ENCODE measurements around the gene OTX2. TPM values are rescaled to one million over a fixed set of nuclear protein-coding genes. Genes with fewer than 3 reads are reported as not detected.

The OTX2 gene
- total RNA-seq, 4 donors from 2014 or later: not detected

DNA sequence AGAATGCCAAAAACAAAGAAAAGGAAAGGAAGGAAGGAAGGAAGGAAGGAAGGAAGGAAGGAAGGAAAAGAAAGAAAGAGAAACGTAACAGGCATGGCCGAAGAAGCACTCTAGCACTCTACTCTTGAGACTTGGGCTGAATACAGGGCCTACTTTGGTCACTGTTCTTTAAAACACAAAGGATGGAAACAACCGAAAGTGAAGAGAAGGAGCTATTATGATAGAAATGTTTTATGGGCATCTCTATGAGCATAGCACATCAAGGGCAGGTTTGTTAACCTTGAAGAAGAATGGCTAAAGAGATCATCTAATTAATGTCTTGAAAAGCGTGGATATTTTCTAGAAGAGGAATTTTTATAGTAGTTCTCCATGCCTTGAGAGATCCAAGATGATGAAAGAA, 15.9 kb upstream of the OTX2 start:
- no peak for DNase-seq (ENCODE audit: low spot score in 2 of 2)
- intact Hi-C loops (cut with DNase I; ENCODE audit: low total_unique reads): no loop called here
- TF ChIP-seq, protein P1, sequence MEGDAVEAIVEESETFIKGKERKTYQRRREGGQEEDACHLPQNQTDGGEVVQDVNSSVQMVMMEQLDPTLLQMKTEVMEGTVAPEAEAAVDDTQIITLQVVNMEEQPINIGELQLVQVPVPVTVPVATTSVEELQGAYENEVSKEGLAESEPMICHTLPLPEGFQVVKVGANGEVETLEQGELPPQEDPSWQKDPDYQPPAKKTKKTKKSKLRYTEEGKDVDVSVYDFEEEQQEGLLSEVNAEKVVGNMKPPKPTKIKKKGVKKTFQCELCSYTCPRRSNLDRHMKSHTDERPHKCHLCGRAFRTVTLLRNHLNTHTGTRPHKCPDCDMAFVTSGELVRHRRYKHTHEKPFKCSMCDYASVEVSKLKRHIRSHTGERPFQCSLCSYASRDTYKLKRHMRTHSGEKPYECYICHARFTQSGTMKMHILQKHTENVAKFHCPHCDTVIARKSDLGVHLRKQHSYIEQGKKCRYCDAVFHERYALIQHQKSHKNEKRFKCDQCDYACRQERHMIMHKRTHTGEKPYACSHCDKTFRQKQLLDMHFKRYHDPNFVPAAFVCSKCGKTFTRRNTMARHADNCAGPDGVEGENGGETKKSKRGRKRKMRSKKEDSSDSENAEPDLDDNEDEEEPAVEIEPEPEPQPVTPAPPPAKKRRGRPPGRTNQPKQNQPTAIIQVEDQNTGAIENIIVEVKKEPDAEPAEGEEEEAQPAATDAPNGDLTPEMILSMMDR (IDR thresholded peaks at IDR 0.05): no peak
- TF ChIP-seq POLR2A (IDR thresholded peaks at IDR 0.05): no peak
- 82 to 83% methylated on average over 4 of the region's 4 CpGs for WGBS, 2 donors
- H3K4me3 ChIP-seq (ENCODE audit: low read depth, poor library complexity, severe bottlenecking): no peak overlapping the region

DNA sequence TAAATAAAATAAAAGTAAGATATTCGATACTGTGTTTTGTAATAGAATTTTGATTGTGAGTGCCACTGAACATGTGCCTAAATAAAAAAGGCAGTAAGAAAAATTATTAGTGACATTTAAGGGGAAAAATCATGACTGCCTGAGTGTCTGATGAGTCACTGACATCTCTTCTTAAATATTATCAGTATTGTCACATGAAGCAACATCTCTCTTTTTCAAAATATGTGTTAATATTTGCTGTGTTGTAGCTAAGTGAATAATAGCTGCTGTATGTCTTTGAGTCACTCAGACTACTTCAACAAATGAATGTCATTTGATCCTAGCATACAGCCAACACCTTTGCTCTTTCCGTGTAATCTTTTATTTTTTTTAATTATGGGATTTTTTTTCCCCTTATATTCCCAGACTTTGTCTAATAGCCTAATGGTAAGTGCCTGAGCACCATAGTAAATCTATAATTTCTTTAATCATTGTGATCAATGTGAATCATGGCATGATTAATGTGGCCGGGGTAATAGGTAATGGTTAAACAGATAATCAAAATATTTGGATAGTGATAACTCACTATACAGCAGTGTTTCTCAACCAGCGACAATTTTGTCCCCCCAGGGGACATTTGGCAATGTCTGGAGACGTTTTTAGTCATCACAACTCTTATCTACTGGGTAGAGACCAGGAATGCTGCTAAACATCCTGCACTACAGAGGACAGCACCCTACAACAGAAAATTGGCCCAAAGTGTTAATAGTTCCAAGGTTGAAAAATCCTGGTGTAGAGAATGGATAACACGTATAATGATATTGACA, 11.7 kb upstream of the OTX2 start:
- no peak overlapping the region for H3K4me3 ChIP-seq (ENCODE audit: low read depth, poor library complexity, severe bottlenecking)
- no peak for TF ChIP-seq POLR2A (IDR thresholded peaks at IDR 0.05)
- TF ChIP-seq, protein P1 (IDR thresholded peaks at IDR 0.05): no peak
- WGBS, 2 donors: 53 to 55% methylated on average over 6 of the region's 6 CpGs
- no peak for DNase-seq (ENCODE audit: low spot score in 2 of 2)
- intact Hi-C loops (cut with DNase I; ENCODE audit: low total_unique reads): no loop called here

- TF ChIP-seq, protein P1 (IDR thresholded peaks at IDR 0.05): no peak
- TF ChIP-seq POLR2A (IDR thresholded peaks at IDR 0.05): no peak
- DNase-seq (ENCODE audit: low spot score in 2 of 2): no peak
- H3K4me3 ChIP-seq (ENCODE audit: low read depth, poor library complexity, severe bottlenecking): no peak overlapping the region
- 51 to 61% methylated on average over 4 of the region's 4 CpGs for WGBS, 2 donors
- intact Hi-C loops (cut with DNase I; ENCODE audit: low total_unique reads): no loop called here
These were observed 10.9 kb upstream of the OTX2 start for GRCh38 chr14:56821177-56821576.

DNA sequence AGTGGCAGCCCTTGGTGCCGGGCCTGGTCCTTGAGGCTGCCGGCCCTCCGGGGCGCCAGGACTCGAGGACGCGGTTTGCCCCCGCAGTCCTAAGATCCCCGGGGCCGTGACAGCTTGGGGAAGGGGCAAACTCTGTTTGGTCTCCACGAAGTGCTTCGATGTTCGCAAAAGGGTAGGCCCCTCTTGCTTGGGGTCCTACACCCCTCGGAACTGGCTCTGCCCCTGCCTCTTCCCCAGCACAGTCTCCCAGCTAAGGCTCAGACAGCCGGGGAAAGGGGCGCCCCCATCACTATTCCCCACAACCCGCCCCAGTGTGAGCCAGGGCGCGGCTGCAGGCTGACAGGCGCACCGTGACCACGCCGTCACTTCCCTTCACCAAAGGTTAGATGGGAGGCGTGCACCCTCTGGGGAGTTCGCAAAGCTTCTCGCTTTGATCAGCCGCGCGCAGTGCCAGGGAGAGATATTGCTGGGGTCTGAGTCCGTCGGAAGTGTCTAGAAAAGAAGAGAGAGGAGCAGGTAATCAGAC, 7.2 kb upstream of the OTX2 start:
- DNase-seq (ENCODE audit: low spot score in 2 of 2): no peak
- intact Hi-C loops (cut with DNase I; ENCODE audit: low total_unique reads): no loop called here
- no peak for TF ChIP-seq POLR2A (IDR thresholded peaks at IDR 0.05)
- TF ChIP-seq, protein P1 (IDR thresholded peaks at IDR 0.05): no peak

GRCh38 chr14:56816574-56817391, 6.5 kb upstream of the OTX2 start:
- WGBS, 2 donors: 2 to 5% methylated on average over 57 to 66 of the region's 66 CpGs
- no peak overlapping the region for H3K4me3 ChIP-seq (ENCODE audit: low read depth, poor library complexity, severe bottlenecking)
- TF ChIP-seq, protein P1 (IDR thresholded peaks at IDR 0.05): no peak
- no peak for TF ChIP-seq POLR2A (IDR thresholded peaks at IDR 0.05)
- no peak for DNase-seq (ENCODE audit: low spot score in 2 of 2)
- intact Hi-C loops (cut with DNase I; ENCODE audit: low total_unique reads): no loop called here

More for the DNA sequence above, 7.2 kb upstream of the OTX2 start:
- WGBS, 2 donors: 5 to 8% methylated on average over 16 to 30 of the region's 31 CpGs
- no peak overlapping the region for H3K4me3 ChIP-seq (ENCODE audit: low read depth, poor library complexity, severe bottlenecking)

Measured in lower leg skin (tissue), 4 donors.